ENCODE data around the gene MMD. TPM values are rescaled to one million over a fixed set of nuclear protein-coding genes. Genes with fewer than 3 reads are reported as not detected.

MMD gene
- total RNA-seq, 4 donors from 2014 or later = 18.0 to 37.9 (median 29.1) TPM

- peak in 2 of 4 experiments; percentile 15 to 24 for TF ChIP-seq CTCF (IDR thresholded peaks at IDR 0.05)
- no peak for TF ChIP-seq POLR2A (IDR thresholded peaks at IDR 0.05)
- no peak for ATAC-seq
- H3K27me3 ChIP-seq = no peaks in the 10 kb centered on the region
- H3K36me3 ChIP-seq = peaks cover 1 to 29% of the 10 kb centered on the region in 2 donors
- H3K9me3 ChIP-seq = no peaks in the 10 kb centered on the region
- no peak overlapping the region for H3K4me3 ChIP-seq
- H3K4me1 ChIP-seq = peaks cover 0 to 61% (median 2%) of the 10 kb centered on the region in 3 donors
- H3K27ac ChIP-seq = peak overlapping the region; percentile 16 to 64 (median 40)
Measured at GRCh38 chr17:55416000-55416399, 5.6 kb downstream of the MMD start.

DNA sequence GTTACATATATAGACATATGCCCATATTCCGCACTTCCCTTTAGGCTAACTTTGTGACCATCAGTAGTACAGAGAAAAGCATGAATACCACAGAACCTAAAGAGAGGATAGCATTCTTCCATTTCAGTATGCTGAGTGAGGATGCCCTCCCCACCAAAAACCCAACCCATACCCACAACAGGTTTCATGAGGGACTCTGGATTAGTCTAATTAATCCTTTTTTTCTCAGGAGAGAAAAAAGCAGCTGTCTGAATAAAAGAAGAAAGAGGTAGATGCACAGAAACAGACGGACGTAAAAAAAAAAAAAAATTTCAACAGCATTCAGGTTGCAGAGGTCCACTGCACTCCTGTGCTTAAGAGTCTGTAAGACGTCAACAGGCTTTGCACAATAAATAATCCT lies 6.7 kb downstream of the MMD start:
- ATAC-seq = no peak
- TF ChIP-seq CTCF (IDR thresholded peaks at IDR 0.05) (no peak), POLR2AphosphoS5 (IDR thresholded peaks at IDR 0.05) (no peak), EP300 (IDR thresholded peaks at IDR 0.05) (no peak), POLR2A (IDR thresholded peaks at IDR 0.05) (no peak)
- H3K27me3 ChIP-seq = no peaks in the 10 kb centered on the region
- H3K27ac ChIP-seq = no peak overlapping the region
- no peaks in the 10 kb centered on the region for H3K9me3 ChIP-seq
- H3K4me1 ChIP-seq = peaks cover 0 to 55% (median 2%) of the 10 kb centered on the region in 3 donors
- no peak overlapping the region for H3K4me3 ChIP-seq
- 73 to 80% methylated on average over 2 to 4 of the region's 4 CpGs for WGBS, 2 donors (ENCODE audit: low coverage in 1 of 2)
- peaks cover 6 to 39% of the 10 kb centered on the region in 2 donors for H3K36me3 ChIP-seq

- 84 to 94% methylated on average over 6 to 8 of the region's 8 CpGs for whole genome bisulfite sequencing, 2 donors (ENCODE audit: low coverage in 1 of 2)
- Histone ChIP-seq H3K9me3 (no peaks in the 10 kb centered on the region), H3K27me3 (no peaks in the 10 kb centered on the region), H3K27ac (no peak overlapping the region), H3K4me1 (peaks cover 0 to 47% (median 2%) of the 10 kb centered on the region in 3 donors), H3K36me3 (peaks cover 6 to 49% of the 10 kb centered on the region in 2 donors), H3K4me3 (no peak overlapping the region)
- no peak for ATAC-seq
- TF ChIP-seq POLR2A (IDR thresholded peaks at IDR 0.05) = no peak
- TF ChIP-seq CTCF (IDR thresholded peaks at IDR 0.05) = no peak
- no peak for TF ChIP-seq POLR2AphosphoS5 (IDR thresholded peaks at IDR 0.05)
Measured at GRCh38 chr17:55413825-55414489, 7.7 kb downstream of the MMD start.

DNA sequence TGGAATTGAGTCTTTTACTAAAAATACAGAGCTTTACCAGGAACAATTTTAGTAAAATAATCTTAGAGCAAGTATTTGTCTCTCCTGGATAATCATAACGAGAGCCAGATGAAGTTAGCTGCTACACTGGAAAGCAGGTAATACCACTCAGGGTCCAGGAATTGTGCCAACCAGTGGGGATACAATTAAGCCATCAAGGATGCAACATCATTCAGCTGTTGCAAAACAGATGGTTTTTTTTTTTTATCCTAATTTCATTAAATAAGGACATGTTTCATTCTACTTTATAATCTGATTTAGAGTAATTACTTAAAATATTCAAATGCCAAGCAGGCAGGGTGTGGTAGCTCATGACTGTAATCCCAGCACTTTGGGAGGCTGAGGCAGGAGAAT lies 10.2 kb downstream of the MMD start:
- ATAC-seq = no peak
- H3K36me3 ChIP-seq = peaks cover 6 to 74% of the 10 kb centered on the region in 2 donors
- H3K27me3 ChIP-seq = no peaks in the 10 kb centered on the region
- WGBS, 2 donors (ENCODE audit: low coverage in 1 of 2) = 40 to 63% methylated on average over 1 of the region's 1 CpG
- no peaks in the 10 kb centered on the region for H3K9me3 ChIP-seq
- H3K4me3 ChIP-seq = no peak overlapping the region
- TF ChIP-seq CTCF (IDR thresholded peaks at IDR 0.05) = no peak
- TF ChIP-seq POLR2AphosphoS5 (IDR thresholded peaks at IDR 0.05) = no peak
- no peak for TF ChIP-seq EP300 (IDR thresholded peaks at IDR 0.05)
- no peak for TF ChIP-seq POLR2A (IDR thresholded peaks at IDR 0.05)
- peaks cover 0 to 32% (median 2%) of the 10 kb centered on the region in 3 donors for H3K4me1 ChIP-seq
- H3K27ac ChIP-seq = peak overlapping the region in 3 of 4 donors; percentile 18 to 41 (median 29)

DNA sequence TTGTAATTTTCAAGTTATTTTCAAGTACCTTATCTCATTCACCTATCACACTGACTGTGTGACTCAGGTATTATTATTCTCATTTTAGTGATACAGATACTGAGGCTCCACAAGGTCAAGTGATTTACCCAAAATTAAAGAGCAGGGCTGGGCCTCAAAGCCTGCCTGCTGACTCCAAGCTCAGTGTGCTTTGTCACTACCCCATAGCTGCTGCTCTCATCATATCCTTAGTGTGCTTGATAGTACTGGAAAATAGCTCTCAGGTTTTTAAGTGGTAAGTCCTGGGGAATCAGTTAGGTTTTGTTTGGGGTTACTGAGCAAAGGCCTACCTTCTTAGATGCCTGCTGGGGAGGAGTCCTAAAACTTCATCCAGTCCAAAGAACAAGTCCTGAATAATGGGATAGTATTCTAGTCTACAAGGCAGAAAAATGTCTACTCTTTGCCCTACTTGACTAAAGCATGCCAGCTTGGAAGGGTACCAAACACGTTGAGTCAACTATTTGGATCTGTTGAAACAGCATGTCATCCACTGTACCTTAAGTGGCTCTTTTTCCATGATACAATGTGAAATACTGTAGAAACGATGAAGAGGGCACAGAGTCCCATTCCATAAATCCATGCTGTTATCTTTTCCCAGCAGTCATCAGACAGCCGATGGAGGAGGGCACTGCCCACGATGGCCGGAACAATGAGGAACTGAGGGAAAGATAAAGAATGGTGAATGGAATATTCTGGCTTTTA lies 10.7 kb downstream of the MMD start:
- WGBS, 2 donors (ENCODE audit: low coverage in 1 of 2) = 72 to 79% methylated on average over 3 to 5 of the region's 5 CpGs

More for the DNA sequence above, 10.7 kb downstream of the MMD start:
- Histone ChIP-seq H3K9me3 (no peaks in the 10 kb centered on the region), H3K27me3 (no peaks in the 10 kb centered on the region), H3K4me1 (peaks cover 0 to 27% (median 2%) of the 10 kb centered on the region in 3 donors), H3K27ac (peak overlapping the region in 3 of 4 donors; percentile 28 to 41 (median 29)), H3K36me3 (peaks cover 6 to 80% of the 10 kb centered on the region in 2 donors), H3K4me3 (no peak overlapping the region)
- no peak for ATAC-seq
- TF ChIP-seq EP300 (IDR thresholded peaks at IDR 0.05) (no peak), POLR2AphosphoS5 (IDR thresholded peaks at IDR 0.05) (peak; percentile 35)
